Fibroblast of the conjunctiva (primary cell): ENCODE measurements around the gene CRTC3.
"Not testable (repeated sequence)": the region's sequence is repeated elsewhere in the genome, so short reads cannot be mapped to it uniquely, and the experiment has no call there.

Source experiments
- DNase-seq: peaks from one replicate; pipeline ENCODE4 v3.0.0-alpha.2; 2010; ENCODE audit warnings: low read depth

Gene CRTC3

DNA sequence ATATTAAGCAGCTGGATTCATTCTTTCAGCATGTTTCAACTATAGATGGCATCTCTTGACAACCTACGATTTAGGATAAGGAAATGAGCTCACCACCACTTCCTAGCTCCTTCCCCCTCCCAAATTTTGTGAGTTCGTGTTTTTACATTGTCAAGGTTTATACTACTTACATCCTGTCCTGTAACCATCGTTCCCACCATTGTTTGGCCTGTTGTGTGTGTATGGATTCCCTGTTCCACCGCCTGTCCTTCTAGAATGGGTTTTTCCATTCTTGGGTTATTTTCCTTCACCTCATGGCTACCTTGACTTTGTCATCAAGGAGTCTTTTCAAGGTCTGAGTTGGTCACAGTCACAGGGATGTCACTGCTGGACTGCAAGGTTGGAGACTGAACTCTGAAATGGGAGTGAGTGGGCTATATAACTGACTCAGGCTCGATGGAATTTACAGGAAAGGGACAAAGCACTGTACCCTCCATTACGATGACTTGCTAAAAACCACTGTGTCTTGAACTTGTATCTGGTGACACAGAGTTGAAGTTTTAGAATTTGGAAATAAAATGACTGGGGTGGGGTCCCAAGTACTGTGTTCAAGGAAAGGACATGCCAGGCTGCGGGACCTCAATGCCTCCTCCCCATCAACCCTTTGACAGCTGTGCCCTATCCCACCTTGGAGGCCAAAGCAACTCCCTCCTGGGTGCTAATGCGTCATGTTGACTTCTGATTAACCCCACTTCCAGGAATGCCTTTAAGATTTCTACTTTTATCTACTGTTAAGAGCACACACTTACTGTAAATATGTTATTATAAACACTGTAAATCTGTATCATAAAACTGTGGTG, 120.6 kb downstream of the CRTC3 start:
- no peak for DNase-seq

DNA sequence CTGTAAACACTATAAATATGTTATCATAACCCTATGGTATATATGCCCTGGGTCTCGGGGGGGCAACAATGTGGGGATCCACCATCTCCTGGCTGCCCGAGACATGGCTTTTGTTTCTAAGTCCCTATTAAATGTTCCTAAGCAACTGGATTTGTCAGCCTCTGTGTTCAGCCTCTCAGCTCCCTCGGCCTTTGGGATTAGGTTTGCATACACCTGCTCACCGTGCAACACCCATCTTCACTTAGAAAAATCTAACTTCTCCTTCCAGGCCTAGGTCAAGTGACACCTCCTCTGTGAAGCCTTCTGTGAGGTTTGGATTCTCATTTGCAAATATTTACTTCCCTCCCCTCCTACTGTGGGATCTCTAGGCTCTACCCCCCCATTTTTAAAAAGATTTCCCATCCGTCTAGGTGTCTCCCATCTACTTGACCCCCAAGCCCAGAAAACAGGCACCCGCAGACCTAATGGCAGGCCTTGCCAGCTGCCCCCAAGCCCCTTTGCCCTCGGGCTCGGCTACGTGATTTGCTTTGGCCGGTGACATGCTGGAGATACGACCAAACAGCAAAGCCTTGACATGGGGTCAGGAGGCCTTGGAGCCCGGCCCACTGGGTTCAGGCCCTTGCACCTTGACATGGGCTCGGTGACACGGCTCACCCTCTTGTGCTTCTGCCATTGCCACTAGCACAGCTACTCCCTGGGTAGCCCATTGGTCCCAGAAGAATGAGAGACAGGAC, 121.4 kb downstream of the CRTC3 start:
- DNase-seq, result no peak

- no peak for DNase-seq
Observed at GRCh38 chr15:90654233-90655136, 124.8 kb downstream of the CRTC3 start.

DNA sequence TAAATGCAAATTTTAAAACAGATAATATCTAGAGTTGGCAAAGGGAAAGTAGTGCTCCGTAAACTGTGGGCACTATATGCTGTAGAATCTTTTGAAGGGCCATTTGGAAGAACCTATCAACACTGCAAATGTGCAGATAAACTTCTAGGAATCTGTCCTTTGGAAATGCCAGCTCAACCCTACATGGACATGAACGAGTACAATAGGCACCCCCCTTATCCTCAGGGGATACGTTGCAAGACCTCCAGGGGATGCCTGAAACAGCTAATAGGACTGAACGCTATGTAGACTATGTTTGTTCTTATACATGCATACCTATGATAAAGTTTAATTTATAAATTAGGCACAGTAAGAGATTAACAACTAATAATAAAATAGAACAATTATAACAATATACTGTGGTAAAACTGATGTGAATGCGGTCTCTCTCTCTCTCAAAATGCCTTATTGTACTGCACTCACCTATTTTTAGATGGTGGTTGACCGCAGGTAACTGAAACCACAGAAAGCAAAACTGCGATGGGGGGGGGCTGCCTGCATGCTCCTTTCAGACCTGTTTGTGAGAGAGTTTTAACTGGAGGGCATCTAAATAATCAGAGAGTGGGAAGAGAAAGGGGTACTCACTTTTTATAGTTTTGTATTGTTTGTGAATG, 127.9 kb downstream of the CRTC3 start:
- DNase-seq, result not testable (repeated sequence)

DNA sequence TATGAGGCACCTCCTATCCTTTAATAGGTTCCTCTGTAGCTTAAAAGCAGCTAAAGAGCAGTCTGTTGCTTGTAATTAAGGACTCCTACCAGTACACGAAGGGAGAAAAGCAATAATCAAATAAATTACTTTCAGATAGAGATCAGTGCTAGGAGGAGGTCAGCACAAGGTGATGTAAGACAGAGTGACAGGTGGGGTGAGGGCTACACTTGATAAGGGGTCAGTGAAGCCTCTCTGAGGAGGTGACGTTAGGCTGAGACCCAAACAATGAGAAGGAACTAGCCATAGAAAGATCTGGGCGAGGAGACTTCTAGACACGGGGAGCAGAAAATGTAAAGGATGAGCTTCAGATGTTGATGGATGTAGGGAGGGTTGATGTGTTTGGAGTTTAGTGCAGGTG, 129.8 kb downstream of the CRTC3 start:
- DNase-seq, result no peak

DNA sequence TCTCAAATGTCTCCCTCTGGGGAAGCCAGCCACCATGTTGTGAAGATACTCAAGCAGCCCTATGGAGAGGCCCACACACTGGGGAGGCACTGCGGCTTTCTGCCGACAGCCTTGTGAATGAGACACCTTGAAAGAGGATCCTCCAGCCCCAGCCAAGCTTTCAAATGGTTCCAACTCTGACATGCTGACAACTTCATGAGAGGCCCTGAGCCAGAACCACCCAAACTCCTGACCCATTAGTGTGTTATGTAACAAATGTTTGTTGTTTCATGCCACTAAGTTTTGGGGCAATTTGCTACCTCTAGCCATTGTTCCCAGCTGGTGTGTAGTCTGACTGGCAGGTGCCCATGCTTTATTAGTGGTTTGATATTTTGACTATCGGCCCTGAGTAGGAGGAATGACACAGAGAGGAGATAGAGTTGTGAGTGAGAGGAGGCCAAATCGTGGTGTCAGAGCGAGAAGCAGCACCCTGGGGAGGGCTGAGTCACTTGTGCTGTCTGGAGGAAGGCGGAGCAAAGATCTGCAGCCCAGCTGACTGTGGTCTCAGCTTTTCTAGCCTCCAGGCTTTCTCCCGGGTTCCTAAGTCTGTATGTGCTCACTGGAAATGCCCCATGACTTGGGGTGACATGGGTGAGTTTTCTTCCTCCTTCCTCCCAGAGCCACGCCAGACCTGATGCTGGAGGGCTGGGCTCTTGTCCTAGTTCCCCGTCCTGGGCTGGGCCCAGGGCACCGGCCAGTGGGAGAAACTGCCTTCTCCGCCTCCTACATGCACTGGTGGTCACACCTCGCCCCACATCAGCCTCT, 130.7 kb downstream of the CRTC3 start:
- peak; percentile 68 for DNase-seq

DNA sequence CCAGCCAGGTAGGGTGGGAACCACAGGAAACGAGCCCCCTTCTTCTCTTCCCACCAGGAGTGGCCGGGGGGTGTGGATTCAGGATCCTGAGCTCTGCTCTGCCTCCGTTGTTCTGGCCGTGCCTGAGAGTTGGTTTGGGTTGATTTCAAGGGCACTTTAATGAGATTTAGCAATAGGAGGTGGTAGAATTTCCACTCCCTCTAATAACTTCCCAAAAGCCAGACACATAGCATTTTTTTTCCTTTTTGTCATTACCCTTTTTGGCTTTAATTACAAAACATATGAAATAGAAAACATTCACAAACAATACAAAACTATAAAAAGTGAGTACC, 131.2 kb downstream of the CRTC3 start:
- not testable (repeated sequence) for DNase-seq

DNA sequence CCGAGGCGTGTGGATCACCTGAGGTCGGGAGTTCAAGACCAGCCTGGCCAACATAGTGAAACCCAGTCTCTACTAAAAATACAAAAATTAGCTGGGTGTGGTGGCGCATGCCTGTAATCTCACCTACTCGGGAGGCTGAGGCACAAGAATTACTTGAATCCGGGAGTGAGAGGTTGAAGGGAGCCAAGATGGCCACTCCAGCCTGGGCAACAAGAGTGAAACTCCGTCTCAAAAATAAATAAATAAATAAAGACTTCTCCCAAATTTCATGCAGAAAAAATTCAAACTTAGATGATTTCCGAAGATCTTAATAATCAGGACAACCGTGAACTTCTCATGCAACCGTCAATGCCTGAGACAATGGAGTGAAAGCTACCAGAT, 134.3 kb downstream of the CRTC3 start:
- not testable (repeated sequence) for DNase-seq

GRCh38 chr15:90664650-90665287, 135.0 kb downstream of the CRTC3 start:
- DNase-seq, result no peak

GRCh38 chr15:90665288-90666134, 135.8 kb downstream of the CRTC3 start:
- DNase-seq, result peak; percentile 30

DNA sequence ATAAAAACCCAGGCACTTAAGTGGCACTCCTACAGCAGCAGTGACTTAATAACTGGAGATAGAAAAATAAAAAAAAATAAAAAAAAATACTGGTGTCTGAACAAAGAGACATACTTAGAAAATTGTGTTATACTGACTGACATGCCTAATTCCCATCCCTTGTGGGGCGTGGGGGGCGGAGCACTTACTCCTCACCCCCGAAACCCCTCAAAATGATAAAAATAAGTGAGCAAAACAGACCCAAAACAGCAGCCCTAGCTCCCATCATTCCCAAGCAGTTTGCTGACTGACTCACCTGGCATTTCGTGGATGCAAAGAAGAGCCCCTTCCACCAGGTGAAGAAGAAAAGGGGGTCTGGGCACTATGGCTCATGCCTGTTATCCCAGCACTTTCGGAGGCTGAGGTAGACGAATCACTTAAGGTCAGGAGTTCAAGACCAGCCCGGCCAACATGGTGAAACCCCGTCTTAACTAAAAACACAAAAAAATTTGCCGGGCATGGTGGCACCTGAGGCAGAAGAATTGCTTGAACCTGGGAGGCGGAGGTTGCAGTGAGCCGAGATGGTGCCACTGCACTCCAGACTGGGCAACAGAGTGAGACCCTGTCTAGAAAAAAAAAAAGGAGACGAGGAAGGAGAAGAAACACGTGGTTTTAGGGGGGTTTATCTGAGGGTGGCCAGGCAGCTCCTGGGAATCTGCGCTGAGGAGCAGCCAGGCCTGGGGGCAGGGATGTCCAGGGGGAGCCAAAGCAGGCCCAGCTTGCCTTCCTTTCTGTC, 136.6 kb downstream of the CRTC3 start:
- no peak for DNase-seq

- no peak for DNase-seq
Observed at GRCh38 chr15:90667073-90667754, 137.5 kb downstream of the CRTC3 start.

GRCh38 chr15:90667755-90668345, 138.1 kb downstream of the CRTC3 start:
- not testable (repeated sequence) for DNase-seq

GRCh38 chr15:90670631-90671030, 140.9 kb downstream of the CRTC3 start:
- not testable (repeated sequence) for DNase-seq

- no peak for DNase-seq
Observed at GRCh38 chr15:90671216-90671615, 141.5 kb downstream of the CRTC3 start.

GRCh38 chr15:90673357-90673756, 143.6 kb downstream of the CRTC3 start:
- DNase-seq, result not testable (repeated sequence)

GRCh38 chr15:90674476-90674875, 144.8 kb downstream of the CRTC3 start:
- DNase-seq, result no peak

DNA sequence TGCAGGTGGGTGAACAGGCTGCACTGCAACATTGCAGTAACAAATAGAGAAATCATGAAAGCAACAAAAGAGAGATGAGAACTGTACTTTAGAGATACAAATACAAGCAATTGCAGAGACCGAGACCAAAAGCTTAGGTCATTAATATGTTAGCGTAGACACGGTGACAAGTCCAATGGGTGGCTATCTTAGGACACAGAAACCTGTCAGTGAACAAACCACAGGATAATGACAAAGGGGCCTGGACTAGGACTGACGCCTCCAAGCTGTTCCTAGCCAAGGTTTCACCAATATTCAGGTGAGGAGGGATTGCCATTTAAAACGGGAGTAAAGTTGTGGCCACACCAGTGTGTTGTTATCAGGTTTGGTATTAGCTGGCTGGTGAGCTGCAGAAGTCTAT, 145.7 kb downstream of the CRTC3 start:
- no peak for DNase-seq
